Measurements from ENCODE around the gene KDM3A.
"Not testable (repeated sequence)": the region's sequence is repeated elsewhere in the genome, so short reads cannot be mapped to it uniquely, and the experiment has no call there.

Gene KDM3A

DNA sequence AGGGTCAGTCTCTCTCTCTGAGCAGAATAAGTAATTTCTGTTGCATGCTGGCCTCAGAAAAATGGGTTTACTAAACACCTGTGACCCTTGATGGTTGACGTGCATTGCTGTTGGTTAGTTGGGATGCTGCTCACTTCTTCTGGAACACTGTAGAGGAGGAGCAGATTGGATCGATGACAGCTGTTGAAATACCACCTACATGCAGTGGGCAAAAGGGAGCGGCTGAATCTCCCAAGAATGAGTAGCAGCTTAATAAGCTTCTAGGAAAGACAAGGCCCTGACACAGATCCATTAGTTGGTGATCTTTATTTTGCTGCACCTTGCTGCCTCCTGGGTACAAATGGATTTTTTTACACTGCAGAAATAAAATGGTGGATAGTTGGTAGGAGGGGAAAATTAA is 43.2 kb downstream of the KDM3A start:
- no peak for DNase-seq

DNA sequence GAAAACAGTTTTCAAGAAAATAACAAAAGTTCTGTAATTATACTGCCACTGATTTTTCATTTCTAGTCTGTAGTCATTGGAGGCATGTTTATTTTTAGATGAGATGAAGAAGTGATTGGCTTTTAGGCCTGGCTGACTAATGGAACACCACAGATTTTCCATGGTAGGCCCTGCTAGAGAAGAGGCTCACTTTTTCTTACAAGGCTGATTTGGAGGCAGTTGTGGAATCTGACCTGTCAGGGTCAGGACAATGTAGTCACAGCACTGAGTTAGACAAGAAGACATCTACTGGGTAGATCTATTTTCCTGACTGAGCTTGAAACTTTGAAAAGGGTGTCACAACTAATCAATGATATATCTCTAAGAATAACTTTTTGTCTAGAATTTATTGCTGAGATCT is 43.9 kb downstream of the KDM3A start:
- DNase-seq: no peak

- DNase-seq: no peak
Observed at GRCh38 chr2:86485802-86486201, 44.6 kb downstream of the KDM3A start.

DNA sequence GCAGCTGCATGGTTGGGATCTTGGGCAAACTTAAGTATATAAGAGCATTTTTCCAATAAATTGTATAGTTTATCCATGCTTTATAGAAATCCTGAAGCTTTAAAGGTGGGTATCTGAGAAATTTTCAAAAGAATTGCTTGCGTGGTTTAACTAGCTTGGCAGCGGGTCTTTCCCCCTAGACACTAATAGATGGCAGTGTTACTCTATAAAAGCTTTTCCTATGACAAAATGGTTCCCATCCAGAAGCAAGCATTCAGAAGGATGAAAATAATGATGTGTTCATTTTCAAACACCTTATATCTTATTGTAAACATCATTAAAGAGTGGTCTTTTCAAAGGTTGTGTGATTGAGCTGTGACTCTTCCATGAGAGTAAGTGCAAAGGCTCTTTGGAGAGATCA is 45.9 kb downstream of the KDM3A start:
- peak in 1 of 2 donors; percentile 6 for DNase-seq

DNA sequence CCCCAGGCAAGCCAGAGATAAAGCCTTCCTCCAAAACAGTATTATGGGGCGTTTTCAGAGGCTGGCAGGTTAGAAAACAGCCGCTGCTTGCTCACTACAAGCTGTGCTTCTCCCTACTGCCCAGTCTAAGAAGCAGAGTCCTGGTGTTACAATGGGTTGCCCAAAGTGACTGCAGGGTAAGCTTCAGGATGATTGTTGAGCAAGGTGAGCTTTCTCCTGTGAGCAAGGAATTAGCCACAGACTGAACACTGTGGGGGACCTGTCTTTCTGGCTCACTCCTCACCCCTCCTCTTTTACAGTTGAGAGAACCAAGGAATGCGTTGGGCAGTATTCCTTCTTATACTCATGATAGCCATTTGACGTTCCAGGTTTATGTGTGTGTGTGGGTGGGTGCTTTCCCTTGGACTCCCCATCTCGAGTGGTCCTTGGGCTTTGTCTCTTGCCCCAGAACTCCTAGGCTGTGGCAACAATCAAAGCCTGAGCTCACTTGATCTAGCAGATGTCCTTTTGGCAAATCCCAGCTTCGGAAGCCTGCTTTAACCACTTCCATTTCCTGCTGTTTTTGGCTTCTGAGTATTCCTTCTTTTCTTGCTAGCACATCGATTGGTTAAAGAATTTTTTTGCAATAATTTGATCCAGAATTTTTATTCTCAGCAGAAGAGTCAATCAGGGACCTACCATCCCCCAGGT is 47.5 kb downstream of the KDM3A start:
- DNase-seq: no peak

GRCh38 chr2:86489542-86489941 is 48.4 kb downstream of the KDM3A start:
- no peak for DNase-seq

DNA sequence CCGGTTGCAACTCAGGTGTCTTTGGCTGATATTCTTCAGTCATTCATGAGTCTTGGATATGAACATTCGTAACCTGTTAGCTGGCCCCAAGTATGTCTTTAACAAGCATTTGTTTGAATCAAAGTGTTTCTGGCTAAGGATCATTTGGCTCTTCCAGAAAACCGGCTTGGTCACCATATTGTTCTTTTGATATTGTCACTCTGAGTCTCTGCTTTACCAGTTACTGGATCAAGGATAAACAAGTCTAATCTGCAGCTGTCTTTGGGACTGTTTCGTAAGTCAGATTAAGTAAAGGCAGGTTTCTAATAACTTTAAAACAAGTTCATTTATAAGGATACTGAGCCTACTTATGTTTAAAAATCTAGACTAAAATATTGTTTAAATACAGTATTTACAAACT is 49.1 kb downstream of the KDM3A start:
- no peak for DNase-seq

DNA sequence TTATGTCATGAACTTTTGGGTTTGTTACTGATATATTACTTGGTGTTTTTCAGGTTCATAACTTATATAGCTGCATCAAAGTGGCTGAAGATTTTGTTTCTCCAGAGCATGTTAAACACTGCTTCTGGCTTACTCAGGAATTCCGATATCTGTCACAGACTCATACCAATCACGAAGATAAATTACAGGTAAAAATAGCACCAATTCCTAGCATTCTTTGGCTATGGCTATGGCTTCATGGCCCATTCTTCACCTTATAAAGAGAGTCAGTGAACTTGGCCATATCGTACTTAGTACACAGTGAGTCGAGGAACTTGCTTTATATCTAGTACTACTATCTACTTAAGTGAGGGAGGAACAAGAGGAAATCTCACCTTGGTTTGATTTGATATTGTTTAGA is 49.9 kb downstream of the KDM3A start:
- no peak for DNase-seq

DNA sequence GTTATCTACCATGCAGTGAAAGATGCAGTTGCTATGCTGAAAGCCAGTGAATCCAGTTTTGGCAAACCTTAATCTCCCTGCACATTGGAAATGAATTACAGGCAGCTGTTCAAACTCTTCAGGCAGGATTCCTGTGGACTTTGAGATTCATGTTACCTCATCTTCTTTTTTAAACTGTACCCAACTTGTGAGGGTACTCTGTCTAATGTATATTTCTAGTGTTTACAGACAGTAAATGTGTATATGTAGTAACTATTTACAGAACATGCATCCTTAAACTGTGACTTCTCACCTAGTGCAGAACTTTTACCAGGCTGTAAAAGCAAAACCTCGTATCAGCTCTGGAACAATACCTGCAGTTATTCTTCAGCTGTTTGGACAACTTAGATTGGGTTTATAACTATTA is 50.9 kb downstream of the KDM3A start:
- DNase-seq: no peak

DNA sequence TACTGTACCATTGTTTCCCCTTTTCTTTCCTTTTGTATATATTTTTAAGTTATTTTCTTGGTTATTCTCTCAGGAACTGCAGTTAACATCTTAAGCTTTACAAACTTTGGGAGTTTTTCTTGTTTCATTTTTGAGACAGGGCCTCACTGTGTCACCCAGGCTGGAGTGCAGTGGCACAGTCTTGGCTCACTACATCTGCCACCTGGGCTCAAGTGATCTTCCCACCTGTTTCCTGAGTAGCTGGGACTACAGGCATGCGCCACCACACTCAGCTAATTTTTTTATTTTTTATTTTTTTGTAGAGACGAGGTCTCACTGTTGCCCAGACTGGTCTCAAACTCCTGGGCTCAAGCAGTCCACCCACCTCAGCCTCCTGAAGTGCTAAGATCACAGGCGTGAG is 55.2 kb downstream of the KDM3A start:
- DNase-seq: not testable (repeated sequence)

DNA sequence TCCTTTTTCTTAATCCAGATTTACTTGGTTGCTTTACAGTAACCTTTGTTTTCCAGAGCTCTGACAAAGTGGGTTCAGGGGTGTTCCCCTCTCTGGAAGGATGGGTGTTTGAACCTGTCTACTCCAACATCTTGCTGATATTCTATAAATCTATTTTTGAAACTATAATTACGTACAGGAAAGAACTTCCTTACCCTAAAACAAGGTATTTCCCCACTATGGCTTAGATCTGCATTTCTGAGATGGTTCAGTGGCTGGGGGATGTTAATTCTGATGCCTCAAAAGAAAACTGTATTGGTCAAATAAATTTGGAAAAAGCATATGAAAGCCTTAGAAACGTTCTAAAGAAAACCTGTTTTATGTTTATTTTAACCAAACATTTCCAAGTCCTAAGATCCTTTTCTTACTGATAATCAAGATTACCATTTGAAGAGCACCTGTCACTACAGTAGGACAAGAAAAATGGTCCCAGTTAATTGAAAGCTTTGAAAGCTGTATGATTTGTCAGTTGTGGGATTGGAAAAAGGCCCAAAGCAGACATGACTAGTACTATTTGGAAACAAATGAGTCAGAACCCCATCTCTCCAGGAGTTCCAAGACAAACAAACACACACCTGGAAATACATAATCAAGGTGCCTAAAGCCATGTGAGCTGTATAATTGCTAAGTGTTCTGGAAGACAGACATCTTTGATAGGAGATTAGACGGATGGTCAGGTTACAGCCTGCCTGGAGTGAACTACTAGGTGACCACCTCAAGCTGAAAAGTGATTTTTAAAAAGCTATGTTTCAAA is 57.5 kb downstream of the KDM3A start:
- DNase-seq: no peak

DNA sequence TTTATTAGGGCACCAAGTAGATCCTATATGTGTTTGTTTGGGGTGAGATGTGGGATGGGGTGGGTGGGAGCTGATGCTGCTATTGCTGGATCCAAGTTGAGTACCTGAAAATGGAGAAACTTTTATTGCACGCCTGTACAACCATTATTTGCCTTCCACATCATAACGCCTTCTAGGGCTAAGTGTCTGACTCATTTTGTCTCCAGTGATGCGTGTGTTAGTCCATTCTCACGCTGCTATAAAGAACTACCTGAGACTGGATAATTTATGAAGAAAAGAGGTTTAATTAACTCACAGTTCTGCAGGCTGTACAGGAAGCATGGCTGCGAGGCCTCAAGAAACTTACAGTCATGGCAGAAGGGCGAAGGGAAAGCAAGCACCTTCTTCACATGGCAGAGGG is 58.2 kb downstream of the KDM3A start:
- no peak for DNase-seq

GRCh38 chr2:86500325-86501083 is 59.3 kb downstream of the KDM3A start:
- no peak for DNase-seq

- DNase-seq: no peak
Observed at GRCh38 chr2:86507600-86507999, 66.4 kb downstream of the KDM3A start.

GRCh38 chr2:86510436-86510933 is 69.3 kb downstream of the KDM3A start:
- DNase-seq: no peak

- no peak for DNase-seq
Observed at GRCh38 chr2:86512034-86512433, 70.9 kb downstream of the KDM3A start.

DNA sequence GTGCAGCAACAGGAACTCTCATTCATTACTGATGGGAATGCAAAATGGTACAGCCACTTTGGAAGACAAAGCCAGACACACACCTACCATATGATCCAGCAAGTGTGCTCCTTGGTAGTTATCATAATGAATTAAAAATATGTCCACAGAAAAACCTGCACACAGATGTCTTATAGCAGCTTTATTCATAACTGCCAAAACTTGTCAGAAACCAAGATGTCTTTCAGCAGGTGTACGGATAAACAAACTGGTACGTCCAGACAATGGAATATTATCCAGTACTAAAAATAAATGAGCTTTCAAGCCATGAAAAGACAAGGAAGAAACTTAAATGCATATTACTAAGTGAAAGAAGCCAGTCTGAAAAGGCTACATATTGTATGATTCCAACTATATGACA is 71.7 kb downstream of the KDM3A start:
- no peak for DNase-seq

DNA sequence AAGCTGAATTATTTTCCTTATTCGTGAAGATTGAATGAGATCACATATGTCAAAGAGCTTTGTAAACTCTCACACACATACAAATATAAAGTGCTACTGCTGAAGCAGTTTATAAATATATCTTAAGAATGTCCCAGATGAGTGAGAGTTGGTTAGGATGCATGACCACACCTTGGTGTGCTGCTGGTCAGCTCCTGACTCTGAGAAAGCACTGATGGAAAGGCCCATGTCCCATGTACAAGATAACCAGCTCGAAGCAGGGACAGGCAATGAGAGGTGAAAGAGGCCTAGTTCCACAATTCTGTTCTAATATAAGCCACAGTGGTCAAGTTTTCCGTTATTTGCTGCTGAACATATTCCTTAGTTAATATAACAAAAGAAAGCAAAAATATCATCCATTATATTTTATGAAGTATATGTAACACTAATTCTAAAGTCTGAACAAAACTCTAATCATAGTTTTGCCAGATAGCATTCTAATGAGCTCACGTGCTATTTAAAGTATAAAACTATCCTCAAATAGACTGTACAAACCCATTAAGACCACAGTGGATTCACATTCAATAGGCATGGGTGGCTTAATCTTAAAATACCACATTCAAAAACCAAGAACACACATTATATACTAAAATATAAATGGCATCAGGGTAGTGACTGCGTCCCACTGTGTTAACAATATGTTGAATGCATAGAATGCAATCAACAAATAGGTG is 72.9 kb downstream of the KDM3A start:
- DNase-seq: no peak

- peak; percentile 38 to 54 for DNase-seq
Observed at GRCh38 chr2:86518481-86518880, 77.3 kb downstream of the KDM3A start.

DNA sequence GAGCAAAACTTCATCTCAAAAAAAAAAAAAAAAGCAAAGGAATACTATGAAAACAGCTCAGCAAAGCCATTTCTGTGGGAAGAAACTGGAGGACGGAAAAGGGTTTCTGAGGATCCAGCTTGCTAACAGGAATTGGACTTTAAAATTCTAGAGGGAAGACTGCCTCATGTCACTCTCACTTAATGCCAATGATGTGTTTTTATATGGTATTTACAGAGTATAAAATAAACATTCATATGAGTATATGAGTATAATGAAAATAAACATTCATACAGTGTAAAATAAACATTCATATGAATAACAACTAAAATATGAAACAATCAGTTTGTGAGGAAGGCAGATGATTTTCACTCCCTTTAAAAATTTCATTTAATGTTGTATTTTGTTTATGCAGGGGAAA is 78.2 kb downstream of the KDM3A start:
- DNase-seq: no peak

DNA sequence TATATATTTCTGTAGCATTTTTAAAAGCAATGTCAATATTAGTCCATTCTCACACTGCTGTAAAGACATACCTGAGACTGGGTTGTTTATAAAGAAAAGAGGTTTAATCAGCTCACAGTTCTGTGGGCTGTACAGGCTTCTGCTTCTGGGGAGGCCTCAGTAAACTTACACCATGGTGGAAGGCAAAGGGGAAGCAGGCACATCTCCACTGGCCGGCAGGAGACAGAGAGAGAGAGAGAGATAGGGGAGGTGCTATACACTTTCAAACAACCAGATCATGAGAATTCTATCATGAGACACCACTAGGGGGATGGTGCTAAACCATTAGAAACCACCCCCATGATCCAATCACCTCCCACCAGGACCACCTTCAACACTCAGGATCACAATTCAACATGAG is 79.0 kb downstream of the KDM3A start:
- no peak for DNase-seq

- no peak for DNase-seq
Observed at GRCh38 chr2:86521922-86522321, 80.8 kb downstream of the KDM3A start.

DNA sequence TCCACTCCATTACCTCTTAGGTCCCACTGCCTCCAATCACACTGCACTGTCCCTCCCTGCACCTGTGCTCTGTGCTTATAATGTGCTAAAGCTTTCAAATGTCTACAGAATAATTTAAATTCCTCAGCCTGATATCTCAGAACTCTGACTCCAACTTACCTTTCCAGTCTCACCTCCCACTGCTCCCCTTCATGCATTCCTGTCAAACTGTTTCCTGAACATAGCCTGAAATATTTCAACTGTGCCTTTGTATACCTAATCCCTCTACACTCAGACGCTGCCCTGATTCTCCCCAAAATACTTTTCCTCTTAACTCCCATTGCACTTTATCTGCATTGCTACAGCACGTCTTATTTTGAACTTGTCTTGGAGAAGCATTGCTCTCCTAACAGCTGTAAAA is 81.5 kb downstream of the KDM3A start:
- no peak for DNase-seq
